B cell (primary cell): ENCODE results near the gene PIAS4.
"Not testable (repeated sequence)": the region's sequence is repeated elsewhere in the genome, so short reads cannot be mapped to it uniquely, and the experiment has no call there.

Experiments used
- CTCF ChIP-seq: fragments of 200-600 bp; IDR thresholded peaks from one replicate; pipeline ENCODE4 v1.8.0; 2022; ENCODE audit warnings: antibody characterized with exemption, mild to moderate bottlenecking
- EZH2 ChIP-seq: IDR thresholded peaks from 2 replicates; pipeline ENCODE4 v1.6.1; 2012; ENCODE audit warnings: borderline replicate concordance, low read depth, mild to moderate bottlenecking, moderate library complexity, low read length; ENCODE audit not compliant: insufficient read depth, poor library complexity, severe bottlenecking

DNA sequence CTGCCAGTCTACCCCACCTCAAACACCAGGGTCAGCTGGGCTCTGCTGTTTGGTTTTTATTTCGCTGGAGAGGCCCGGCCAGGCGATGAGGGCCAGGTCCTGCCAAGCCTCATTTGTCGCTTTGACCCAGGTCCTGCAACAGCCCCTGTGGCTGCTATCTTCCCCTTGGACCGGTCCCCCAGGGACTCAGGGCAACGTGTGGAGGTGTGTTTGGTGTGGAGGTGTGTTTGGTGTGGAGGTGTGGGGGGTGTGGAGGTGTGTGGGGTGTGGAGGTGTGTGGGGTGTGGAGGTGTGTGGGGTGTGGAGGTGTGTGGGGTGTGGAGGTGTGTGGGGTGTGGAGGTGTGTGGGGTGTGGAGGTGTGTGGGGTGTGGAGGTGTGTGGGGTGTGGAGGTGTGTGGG lies 3.9 kb downstream of the PIAS4 start:
- TF ChIP-seq EZH2, CTCF: not testable (repeated sequence)
